Activated T-cell treated with anti-CD3 and anti-CD28 coated beads for 1 hour (primary cell): Measurements from ENCODE around the gene PACSIN3.
"Not testable (repeated sequence)": the region's sequence is repeated elsewhere in the genome, so short reads cannot be mapped to it uniquely, and the experiment has no call there.

Experiments
- DNase-seq: peaks from one replicate; pipeline ENCODE4 v3.0.0-alpha.2; 2020; ENCODE audit warnings: low read depth

Gene PACSIN3

DNA sequence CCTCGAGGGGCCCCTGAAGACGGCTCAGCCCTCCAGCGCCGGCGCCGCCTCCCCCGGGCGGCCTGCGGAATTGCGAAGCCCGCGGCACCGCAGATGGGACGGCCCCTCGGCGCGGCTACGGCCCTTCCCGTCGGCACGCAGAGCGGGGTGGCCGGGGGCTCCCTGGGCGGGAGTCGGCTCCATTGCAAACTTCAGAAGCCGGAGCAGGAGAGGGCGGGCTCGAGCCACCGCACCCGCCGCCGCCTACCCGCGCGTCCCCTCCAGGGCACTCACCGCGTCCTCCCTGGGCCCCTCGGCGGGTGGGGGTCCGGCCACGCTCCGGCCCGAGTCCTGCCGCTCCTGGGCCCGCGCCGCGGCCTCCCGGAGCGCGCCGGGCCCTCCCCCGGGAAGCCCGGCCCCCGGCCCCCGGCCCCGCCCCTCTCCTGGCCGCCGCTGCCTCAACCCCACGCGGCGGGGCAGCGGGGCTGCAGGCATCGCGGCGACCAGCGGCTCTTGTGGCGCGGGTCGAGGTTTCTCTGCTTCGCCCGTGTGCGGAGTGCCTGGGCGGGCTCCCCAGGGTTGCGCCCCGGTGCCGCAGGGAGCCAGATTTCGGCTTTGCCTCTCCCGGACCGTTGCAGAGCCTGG, at the start of gene PACSIN3:
TSS of gene PACSIN3 (minus strand) at position 359 of the 624 bp plus-strand sequence. CDS start 3,707 bp downstream, outside the sequence.
- no peak for DNase-seq

DNA sequence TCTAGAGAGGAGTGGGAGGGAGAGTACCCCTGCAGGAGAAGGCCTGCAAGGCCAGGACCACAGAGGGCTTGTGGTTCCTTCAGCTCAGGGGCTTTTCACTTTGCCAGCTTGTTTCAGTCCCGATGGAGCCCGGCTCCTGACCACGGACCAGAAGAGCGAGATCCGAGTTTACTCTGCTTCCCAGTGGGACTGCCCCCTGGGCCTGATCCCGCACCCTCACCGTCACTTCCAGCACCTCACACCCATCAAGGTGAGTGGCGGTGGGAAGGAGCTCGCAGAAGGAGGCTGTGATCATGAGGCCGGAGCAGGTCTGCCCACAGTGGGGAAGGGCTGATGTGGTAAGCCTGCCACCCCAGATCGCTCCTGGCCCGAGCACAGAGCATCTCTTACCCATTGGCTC, 48.9 kb upstream of the PACSIN3 start:
- no peak for DNase-seq

DNA sequence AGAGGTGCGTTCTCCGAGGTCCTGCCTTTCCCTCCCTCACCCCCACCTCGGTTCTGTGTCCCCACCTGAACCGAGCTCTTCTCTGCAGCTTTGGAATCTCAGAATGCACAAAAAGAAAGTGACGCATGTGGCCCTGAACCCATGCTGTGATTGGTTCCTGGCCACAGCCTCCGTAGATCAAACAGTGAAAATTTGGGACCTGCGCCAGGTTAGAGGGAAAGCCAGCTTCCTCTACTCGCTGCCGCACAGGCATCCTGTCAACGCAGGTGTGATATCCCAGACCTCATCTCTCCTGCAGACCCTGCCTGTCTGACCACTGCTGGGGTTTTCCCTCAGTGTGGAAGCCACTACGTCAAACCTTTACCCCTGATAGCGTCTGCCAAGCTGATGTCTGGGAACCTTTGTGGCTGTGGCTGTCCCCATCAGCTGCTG, 48.5 kb upstream of the PACSIN3 start:
- peak; percentile 37 for DNase-seq

DNA sequence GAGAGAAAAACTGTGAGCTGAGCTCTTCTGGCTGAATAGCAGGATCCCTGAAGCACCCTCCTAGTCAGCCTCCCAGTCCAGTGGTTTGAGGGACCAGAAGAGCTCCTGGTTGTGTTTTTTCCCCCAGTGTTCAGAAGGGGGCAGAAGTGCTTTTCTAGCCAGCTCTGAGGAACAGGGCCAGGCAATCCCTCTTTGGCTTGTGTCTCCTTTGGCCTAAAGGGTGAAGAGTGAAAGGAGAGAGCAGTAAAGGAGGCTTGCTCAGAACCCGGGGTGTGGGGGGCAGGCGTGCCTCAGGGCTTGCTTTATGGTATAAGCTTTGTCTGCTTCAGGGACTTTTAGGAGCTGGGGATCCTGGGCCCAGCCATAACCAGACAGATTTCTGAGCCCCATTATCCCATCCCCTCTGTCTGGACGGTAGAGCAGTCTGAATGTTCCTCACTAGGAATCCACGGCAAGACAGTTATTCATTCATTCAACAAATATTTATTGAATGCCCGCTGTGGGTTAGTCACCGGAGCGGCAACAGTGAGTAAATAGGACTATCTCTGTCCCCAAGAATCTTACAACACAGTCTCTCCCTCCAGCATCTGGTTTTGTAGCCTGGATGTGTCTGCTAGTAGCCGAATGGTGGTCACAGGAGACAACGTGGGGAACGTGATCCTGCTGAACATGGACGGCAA, 47.9 kb upstream of the PACSIN3 start:
- DNase-seq = no peak

DNA sequence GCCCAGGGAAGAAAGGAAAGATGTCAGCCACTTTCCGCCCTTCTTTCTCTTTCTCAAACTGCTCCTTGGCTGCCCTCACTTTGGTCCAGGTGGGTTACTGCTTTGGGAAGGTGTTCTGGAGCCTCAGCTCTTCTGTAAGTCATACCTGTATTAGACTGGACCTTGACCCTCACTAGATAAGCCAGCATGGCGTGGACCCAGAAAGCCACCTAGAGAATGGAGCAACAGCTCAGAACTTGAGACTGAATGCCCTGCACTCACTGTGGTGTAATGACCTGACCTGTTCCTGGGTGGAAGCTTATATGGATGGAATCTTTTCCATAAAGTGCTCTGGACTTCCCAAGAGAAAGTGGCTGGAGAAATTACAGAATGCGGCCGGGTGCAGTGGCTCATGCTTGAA, 46.8 kb upstream of the PACSIN3 start:
- no peak for DNase-seq

DNA sequence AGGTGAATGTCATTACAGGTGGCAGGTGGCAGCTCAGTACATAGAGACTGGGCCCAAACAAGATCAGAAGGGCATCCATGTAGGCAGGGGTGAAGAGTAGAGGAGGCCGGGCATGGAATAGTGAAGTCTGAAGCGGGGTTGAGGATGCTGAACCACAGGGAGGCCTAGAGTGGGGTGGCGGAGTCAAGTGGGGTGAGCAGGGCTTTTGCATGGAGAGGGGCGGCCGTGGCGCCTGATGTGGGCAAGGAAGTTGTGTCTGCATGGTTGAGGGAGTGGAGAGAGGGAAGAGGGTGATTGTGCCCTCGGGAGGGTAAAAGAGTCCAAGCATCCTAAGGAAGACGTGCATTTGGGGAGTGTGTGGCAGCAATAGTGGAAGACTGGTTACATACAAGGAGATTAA, 42.9 kb upstream of the PACSIN3 start:
- no peak for DNase-seq

DNA sequence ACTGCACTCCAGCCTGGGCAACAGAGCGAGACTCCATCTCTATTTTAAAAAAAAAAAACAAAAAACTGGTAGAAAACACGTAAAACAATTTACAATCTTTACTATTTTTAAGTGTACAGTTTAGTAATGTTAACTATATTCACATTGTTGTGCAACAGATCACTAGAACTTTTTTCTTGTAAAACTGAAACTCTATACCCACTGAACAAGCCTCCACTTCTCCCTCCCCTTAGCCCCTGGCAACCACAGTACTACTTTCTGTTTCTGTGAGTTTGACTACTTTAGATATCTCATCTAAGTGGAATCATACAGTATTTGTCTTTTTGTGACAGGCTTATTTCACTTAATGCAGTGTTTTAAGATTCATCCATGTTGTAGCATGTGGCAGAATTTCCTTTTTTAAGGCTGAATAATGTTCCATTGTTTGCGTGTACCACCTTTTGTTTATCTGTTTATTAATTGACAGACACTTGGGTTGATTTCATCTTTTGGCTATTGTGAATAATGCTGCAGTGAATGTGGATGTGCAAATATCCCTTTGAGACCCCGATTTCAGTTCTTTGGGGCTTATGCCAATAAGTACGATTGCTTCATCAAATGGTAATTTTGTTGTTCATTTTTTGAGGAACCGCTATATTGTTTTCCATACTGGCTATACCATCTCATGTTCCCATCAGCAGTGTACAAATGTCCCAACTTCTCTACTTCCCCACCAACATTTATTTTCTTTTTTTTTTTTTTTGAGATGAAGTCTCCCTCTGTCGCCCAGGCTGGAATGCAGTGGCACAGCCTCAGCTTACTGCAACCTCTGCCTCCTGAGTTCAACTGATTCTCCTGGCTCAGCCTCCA, 39.5 kb upstream of the PACSIN3 start:
- DNase-seq = no peak

DNA sequence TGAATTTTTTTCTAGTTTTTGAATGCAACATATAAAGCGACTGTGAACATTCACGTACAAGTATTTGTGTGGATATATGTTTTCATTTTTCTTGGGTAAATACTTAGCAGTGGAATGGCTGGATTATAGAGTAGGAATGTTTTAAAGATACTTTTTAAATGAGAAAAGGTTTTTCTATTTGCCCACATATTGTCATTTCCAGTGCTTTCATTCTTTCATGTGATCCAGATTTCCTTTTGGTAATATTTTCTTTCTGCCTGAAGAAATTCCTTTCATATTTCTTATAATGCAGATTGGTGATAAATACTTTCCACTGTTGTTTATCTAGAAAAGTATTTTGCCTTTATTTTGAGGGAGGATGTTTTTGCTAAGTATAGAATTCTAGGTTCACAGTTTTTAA, 36.5 kb upstream of the PACSIN3 start:
- DNase-seq = no peak

DNA sequence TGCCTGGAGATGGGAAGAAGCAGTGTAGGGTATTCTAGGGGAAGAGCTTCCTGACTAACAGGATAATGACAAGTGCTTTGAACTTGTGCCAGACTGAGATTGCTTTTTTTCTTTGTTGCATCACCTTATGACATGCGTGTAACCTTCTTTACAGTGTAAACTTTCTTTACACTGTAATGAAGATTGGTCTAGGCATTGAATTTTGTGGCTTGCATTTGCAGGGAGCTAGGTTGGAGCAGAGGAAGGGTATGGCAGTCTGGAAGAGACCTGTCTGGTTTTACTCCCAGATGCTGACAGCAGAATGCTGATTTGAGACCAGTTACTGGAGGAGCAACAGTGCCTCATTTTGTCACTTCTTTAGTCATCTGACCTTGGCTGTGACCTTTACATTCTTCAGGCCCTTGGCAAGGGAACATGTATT, 34.2 kb upstream of the PACSIN3 start:
- DNase-seq = no peak

DNA sequence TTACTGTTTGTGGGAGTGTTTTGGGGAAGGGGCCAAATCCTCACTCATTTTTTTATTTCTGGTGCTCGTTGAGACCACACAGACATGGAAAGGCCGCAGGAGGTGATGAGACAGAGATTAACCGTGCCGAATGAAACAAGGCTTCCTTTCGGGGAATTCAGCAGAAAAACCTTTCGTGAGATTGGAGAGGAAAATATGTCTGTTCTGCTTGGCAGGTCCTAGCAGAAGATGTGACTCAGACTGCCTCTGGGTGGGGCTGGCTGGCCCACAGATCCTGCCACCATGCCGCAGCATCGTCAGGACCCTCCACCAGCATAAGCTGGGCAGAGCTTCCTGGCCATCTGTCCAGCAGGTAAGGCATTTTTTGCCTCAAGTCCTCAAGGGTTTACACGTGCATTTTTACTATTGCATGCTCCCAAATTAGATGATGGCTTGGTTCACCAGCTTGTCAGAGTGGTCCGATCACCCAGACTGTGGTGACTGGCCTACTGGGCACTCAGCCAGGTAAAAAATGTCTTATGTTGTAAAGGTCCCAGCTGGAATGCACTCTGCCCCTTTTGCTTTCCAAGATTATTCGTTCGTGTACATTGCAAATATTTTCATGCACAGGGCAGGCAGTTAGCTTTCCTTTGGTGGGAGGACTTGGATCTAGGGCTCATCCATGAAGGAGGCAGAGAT, 30.0 kb upstream of the PACSIN3 start:
- peak; percentile 33 for DNase-seq

DNA sequence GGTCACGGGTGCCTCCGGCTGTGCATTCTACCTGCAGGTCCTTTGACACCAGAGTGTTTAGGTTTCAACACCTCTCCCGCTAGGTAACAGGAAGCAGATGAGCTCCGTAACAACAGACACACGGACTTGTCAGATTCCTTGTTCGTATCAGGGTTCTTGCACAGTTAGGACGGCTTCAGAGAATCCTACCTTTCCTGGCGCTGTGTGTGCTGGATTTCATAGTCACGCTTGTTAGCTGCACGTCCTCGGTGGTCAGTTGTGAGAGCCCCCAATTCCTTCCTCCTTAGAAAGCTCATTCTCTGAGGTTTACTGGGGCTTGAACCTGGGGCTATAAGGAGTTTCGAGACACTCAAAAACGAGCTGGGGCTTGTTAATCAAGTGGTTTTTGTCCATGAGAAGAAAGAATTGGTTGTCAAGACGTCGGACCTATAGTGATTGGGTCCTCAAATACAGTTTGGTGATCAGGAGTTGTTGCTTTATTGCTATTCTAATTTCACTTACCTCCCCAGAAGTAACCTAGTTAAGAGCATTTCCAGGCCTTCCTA, 29.2 kb upstream of the PACSIN3 start:
- no peak for DNase-seq

DNA sequence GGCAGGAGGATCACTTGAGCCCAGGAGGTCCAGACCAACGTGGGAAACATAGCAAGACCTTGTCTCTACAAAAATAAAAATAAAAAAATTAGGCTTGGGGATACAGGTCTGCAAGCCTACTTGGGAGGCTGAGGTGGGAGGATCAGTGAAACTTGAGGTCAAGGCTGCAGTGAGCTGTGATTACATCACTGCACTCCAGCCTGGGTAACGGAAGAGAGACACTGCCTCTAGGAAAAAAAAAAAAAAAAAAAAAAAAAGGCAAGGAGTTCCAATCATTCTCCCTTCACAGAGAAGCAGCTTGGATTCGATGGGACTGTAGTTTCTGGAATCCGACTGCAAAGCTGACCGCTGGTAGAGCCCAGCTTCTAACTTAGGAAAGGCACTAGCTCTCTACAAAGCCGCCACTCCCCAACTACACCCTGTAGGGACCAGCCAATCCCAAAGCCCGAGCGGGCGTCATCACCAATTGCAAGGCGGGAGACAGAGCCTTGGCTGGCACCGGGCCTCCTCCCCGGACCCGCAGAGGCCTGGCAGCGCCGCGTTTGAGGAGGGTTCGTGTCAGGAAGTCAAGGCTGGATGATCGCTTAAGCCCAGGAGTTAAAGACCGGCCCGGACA, 27.8 kb upstream of the PACSIN3 start:
- peak; percentile 74 for DNase-seq

DNA sequence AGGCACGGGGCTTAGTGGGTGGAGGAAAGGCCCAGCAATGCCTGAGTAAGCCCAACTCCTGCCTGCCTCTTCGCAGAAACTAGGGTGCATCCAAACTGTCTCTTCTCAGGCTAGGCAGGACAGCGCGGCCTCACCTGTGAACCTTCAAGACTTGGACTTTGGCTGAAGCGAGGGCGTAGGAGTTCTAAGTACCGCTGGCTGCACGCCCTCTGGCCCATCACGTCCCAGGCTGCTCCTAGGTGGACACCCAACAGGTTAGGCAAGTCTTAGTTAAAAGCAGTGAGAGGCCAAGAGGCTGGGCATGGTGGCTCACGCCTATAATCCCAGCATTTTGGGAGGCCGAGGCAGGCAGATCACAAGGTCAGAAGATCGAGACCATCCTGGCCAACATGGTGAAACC, 26.7 kb upstream of the PACSIN3 start:
- no peak for DNase-seq

DNA sequence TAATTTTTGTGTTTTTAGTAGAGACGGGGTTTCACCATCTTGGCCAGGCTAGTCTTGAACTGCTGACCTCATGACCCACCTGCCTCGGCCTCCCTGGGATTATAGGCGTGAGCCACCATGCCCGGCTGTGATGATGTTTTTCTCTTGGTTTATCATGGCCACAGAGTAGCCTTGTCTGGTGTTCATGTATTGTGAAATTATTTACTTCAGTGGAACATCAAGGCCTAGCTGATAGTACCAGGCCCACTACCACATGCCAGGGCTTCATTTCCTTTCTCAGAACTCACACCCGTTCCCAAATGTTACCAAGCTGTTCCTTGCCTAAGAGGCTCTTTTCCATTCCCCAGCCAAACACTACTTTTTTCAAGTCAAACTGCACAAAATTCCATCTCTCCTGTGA, 22.4 kb upstream of the PACSIN3 start:
- DNase-seq = no peak

DNA sequence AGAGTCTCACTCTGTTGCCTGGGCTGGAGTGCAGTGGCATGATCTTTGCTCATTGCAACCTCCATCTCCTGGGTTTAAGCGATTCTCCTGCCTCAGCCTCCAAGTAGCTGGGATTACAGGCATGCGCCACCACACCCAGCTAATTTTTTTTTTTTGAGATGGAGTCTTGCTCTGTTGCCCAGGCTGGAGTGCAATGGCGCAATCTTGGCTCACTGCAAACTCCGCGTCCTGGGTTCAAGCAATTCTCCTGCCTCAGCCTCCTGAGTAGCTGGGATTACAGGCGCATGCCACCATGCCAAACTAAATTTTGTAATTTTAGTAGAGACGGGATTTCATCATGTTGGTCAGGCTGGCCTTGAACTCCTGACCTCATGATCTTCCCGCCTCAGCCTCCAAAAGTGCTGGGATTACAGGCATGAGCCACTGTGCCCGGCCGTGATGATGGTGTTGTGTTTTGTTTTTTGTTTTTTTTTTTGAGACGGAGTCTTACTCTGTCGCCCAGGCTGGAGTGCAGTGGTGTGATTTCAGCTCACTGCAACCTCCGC, 21.8 kb upstream of the PACSIN3 start:
- DNase-seq = not testable (repeated sequence)

DNA sequence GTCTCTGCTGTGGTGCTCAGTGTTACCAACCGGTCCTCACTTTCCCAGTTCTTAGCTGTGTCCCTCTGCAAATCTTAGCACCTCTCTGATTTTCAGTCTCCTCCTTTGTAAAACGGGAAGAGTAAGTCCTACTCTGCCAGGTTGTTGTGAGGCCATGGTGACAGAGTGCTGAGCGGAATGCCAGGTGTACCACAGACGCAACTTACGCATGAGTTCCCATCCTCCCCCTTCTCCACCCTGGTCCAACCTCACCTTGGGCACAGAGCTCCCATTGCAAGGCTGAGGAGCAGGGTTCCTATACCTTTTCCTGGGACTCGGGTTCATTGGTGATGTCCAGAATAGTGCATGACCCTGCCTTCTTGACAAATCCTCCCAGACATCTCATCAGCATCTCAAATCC, 21.2 kb upstream of the PACSIN3 start:
- DNase-seq = no peak

DNA sequence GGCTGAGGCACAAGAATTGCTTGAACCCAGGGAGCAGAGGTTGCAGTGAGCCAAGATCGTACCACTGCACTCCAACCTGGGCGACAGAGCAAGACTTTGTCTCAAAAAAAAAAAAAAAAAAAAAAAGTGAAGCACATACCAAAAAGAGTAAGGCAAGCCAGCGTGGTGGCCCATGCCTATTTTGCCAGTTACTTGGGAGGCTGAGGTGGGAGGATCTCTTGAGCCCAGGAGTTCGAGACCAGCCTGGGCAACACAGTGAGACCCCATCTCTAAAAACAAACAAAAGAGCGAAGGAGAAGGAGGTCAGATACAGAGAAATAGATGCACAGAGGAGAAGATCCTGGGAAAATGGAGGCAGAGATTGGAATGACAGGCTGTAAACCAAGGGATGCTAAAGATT, 20.3 kb upstream of the PACSIN3 start:
- not testable (repeated sequence) for DNase-seq

DNA sequence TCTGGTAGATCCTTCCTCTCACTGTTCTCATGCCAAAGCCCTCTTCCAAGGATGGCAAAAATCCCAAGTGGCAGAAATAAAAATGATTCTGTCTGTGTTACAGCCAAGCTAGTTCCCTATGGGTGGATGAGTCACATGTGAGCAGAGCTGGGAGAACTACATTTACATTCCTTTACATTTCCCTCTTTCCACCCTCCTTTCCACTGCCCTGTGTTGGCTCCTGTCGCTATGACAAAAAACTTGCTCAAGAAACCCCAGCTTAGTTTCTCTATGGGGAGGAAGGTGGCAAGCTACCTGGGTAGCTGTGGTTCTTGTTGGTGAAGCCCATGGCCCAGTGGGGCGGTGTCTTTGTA, 18.4 kb upstream of the PACSIN3 start:
- DNase-seq = no peak

DNA sequence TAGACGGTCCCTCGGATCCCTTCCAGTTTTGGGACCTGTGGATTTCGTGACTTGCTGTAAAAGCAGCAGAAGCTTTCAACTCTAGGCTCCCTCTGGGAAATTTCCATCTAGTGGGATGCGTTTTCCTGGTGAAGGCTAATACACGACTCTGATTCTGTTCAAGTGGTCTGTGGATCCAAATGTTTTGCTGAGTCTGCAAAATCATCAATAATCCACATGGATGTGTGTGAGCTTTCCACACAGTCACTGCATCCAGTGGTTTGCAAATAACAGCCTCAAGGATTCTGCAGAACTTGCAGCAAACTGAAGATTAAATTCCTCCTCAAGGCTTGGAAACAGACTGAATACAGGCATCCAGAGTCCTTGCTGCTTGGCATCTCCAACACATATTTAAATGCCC, 16.3 kb upstream of the PACSIN3 start:
- DNase-seq = no peak

DNA sequence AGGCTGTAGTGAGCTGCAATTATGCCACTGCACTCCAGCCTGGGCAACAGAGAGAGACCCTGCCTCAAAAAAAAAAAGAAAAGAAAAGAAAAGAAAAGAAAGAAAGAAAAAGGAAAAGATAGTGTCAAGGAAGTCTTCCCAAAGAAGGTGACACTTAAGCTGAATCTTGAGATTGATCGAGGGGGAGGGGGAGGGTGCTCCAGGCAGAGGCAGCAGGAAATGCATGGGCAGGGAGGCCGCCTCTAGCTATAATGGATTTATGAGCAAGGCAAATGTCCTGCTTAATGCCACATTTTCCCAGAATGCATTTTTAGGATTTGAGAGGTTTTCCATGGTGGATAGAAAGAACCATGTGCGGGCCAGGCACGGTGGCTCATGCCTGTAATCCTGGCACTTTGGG, 14.8 kb upstream of the PACSIN3 start:
- DNase-seq = no peak

DNA sequence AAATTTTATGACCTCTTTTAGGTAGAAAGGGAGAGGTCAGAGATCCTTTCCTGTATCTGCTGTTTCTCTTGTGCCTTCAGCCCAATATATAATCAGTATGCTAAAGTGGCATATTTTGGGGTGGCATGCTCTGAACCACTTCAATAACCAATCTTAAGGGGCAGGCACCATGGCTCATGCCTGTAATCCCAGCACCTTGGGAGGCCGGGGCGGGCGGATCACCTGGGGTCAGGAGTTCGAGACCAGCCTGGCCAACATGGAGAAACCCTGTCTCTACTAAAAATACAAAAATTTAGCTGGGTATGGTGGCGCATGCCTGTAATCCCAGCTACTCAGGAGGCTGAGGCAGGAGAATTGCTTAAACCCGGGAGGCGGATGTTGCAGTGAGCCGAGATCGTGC, 11.9 kb upstream of the PACSIN3 start:
- not testable (repeated sequence) for DNase-seq

DNA sequence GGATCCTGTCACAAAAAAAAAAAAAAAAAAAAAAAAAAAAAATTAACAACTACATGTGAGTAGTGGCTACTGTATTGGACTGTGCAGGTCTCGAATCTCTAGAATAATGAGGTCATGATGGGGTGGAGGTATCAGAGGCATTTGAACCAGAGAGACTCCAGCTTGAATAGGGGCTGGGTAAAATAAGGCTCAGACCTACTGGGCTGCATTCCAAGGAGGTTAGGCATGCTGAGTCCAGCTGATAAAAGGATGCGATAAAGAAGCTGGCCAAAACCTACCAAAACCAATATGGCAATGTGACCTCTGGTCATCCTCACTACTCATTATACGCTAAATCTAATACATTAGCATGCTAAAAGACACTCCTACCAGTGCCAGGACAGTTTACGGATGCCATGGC, 5.9 kb upstream of the PACSIN3 start:
- DNase-seq = no peak
